ENCODE measurements around the gene PCDHA6.
"Not testable (repeated sequence)": the region's sequence is repeated elsewhere in the genome, so short reads cannot be mapped to it uniquely, and the experiment has no call there.

The PCDHA6 gene

GRCh38 chr5:140794595-140795258 is 33.0 kb upstream of the PCDHA6 start, which contains the start of gene PCDHA2:
TSS of gene PCDHA2 (plus strand) at chr5:140794852.
- Mint-ChIP-seq H3K4me3 (peak within 1 kb of the TSS; percentile 78 to 89 (median 86)), H3K4me1 (no peaks in the 10 kb centered on the region), H3K9me3 (peaks cover 53% of the 10 kb centered on the region), H3K36me3 (ENCODE audit: low read depth) (peaks cover 36% of the 10 kb centered on the region), H3K27me3 (ENCODE audit: low read depth) (no peaks in the 10 kb centered on the region), H3K27ac (peak within 1 kb of the TSS in 1 of 3 experiments; percentile 67)
- TF ChIP-seq CTCF (IDR thresholded peaks at IDR 0.05; ENCODE audit: unreplicated experiment in 3 of 3), result no peak

- TF ChIP-seq CTCF (IDR thresholded peaks at IDR 0.05; ENCODE audit: unreplicated experiment in 3 of 3), result no peak
- Mint-ChIP-seq H3K9me3 (peaks cover 55% of the 10 kb centered on the region), H3K36me3 (ENCODE audit: low read depth) (peaks cover 41% of the 10 kb centered on the region), H3K27me3 (ENCODE audit: low read depth) (no peaks in the 10 kb centered on the region), H3K4me1 (no peaks in the 10 kb centered on the region), H3K27ac (peak overlapping the region in 1 of 3 experiments; percentile 67), H3K4me3 (peak overlapping the region; percentile 78 to 89 (median 86))
Observed at GRCh38 chr5:140795259-140795641, 32.5 kb upstream of the PCDHA6 start.

- not testable (repeated sequence) for H3K27me3 Mint-ChIP-seq (ENCODE audit: low read depth); H3K27ac Mint-ChIP-seq; H3K4me1 Mint-ChIP-seq; H3K4me3 Mint-ChIP-seq
- Mint-ChIP-seq H3K9me3 (peaks cover 55% of the 10 kb centered on the region), H3K36me3 (ENCODE audit: low read depth) (peaks cover 50% of the 10 kb centered on the region)
Observed at GRCh38 chr5:140796072-140796717, 31.6 kb upstream of the PCDHA6 start.

GRCh38 chr5:140796718-140797095 is 31.1 kb upstream of the PCDHA6 start:
- TF ChIP-seq CTCF (IDR thresholded peaks at IDR 0.05; ENCODE audit: unreplicated experiment in 3 of 3), result no peak
- Mint-ChIP-seq H3K27ac (no peak overlapping the region), H3K27me3 (ENCODE audit: low read depth) (no peaks in the 10 kb centered on the region), H3K4me3 (no peak overlapping the region), H3K9me3 (peaks cover 49% of the 10 kb centered on the region), H3K36me3 (ENCODE audit: low read depth) (peaks cover 55% of the 10 kb centered on the region), H3K4me1 (no peaks in the 10 kb centered on the region)

GRCh38 chr5:140800816-140801493 is 26.8 kb upstream of the PCDHA6 start, which contains the start of gene PCDHA3:
TSS of gene PCDHA3 (plus strand) at chr5:140801057.
- Mint-ChIP-seq H3K4me3 (no peak within 1 kb of the TSS), H3K4me1 (no peaks in the 10 kb centered on the region), H3K36me3 (ENCODE audit: low read depth) (peaks cover 64% of the 10 kb centered on the region), H3K27me3 (ENCODE audit: low read depth) (no peaks in the 10 kb centered on the region), H3K27ac (no peak within 1 kb of the TSS), H3K9me3 (peaks cover 33% of the 10 kb centered on the region)
- TF ChIP-seq CTCF (IDR thresholded peaks at IDR 0.05; ENCODE audit: unreplicated experiment in 3 of 3), result no peak

GRCh38 chr5:140801494-140801841 is 26.3 kb upstream of the PCDHA6 start:
- peaks cover 32% of the 10 kb centered on the region for H3K9me3 Mint-ChIP-seq
- TF ChIP-seq CTCF (IDR thresholded peaks at IDR 0.05; ENCODE audit: unreplicated experiment in 3 of 3), result no peak
- H3K4me3 Mint-ChIP-seq, result no peak overlapping the region
- H3K4me1 Mint-ChIP-seq, result no peaks in the 10 kb centered on the region
- peaks cover 65% of the 10 kb centered on the region for H3K36me3 Mint-ChIP-seq (ENCODE audit: low read depth)
- no peak overlapping the region for H3K27ac Mint-ChIP-seq
- H3K27me3 Mint-ChIP-seq (ENCODE audit: low read depth), result no peaks in the 10 kb centered on the region

- Mint-ChIP-seq H3K9me3 (peaks cover 34% of the 10 kb centered on the region), H3K36me3 (ENCODE audit: low read depth) (peaks cover 68% of the 10 kb centered on the region)
- not testable (repeated sequence) for H3K4me1 Mint-ChIP-seq; H3K27ac Mint-ChIP-seq; H3K27me3 Mint-ChIP-seq (ENCODE audit: low read depth); H3K4me3 Mint-ChIP-seq
Observed at GRCh38 chr5:140802381-140802780, 25.4 kb upstream of the PCDHA6 start.

Measured in nephron (organoid).